Measurements from ENCODE around the gene NR1D1.

- TF ChIP-seq CTCF (conservative IDR thresholded peaks at IDR 0.05; ENCODE audit: low read length) (no peak), EZH2phosphoT487 (IDR thresholded peaks at IDR 0.05; ENCODE audit: borderline replicate concordance, low read depth, low read length) (no peak)
Measured at GRCh38 chr17:40112191-40112711, 11.9 kb upstream of the NR1D1 start.
